Hematopoietic multipotent progenitor cell treated with erythropoietin and hydrocortisone succinate and interleukin-3 and kit ligand, for 15 days (in vitro differentiated cells): ENCODE results near the gene SLC25A28.

Experiments
- DNase-seq: peaks from one replicate; pipeline ENCODE4 v3.0.0-alpha.2; 2015; ENCODE audit warnings: low spot score

The SLC25A28 gene

DNA sequence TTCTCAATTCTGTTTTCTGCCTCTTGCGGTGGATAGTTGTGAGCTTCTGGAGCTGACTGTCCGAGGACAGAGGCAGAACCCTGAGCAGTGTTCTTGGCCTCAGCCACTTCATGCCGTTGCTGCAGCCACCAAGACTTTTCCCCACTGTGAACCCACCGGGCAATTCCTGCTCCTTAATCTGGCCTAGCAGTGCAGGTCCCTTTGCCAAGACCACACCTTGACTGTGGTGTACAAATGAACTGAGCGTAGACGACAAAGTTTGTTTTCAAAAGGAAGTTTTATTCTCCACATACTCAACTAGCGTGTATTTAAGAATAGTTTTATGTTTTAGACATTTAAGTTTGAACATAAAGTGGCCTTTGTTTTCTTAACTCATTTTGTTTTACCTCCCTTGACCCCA, 29.4 kb downstream of the SLC25A28 start:
- no peak for DNase-seq

GRCh38 chr10:99583687-99584086, 36.6 kb downstream of the SLC25A28 start:
- no peak for DNase-seq

GRCh38 chr10:99582255-99582770, 37.9 kb downstream of the SLC25A28 start:
- no peak for DNase-seq

DNA sequence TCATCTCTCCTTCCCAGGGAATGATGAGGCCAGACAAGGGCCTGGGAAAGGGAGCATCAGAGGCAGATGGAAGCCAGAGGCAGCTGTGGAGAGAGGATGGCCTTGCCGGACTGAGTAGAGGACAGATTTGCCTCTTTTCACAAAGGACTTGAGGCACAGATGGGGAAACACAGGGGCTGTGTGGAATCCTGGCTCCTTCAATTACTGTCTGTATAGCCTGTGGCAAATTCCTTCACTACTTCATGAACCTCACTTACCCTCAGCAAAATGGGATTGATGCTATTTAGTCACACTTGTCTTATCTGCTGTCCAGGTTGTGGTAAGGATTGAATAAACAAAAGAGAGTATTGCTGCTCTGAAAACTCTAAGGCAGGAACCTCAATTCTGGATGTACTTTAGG, 40.3 kb downstream of the SLC25A28 start:
- no peak for DNase-seq

DNA sequence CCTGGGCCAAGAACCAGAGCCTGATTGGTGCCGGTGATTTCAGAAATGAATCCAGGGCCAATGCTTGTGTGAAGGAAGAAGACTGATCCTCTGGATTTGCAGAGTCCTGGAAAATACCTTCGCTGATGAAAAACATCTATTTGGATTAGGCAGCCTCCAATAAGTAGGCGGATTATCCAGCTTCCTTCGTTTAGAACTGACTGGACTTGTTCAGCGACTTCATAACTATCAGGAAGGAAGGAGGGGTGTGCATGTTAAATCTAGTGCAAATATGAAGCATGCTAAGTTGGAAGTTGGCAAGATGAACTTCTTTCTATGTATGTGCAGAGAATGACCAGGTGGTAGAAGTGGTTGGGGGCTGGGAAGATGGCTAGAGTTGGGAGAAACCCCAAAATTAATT, 46.4 kb downstream of the SLC25A28 start:
- no peak for DNase-seq

GRCh38 chr10:99571816-99572215, 48.4 kb downstream of the SLC25A28 start:
- no peak for DNase-seq

GRCh38 chr10:99569961-99570360, 50.3 kb downstream of the SLC25A28 start:
- no peak for DNase-seq

- no peak for DNase-seq
Measured at GRCh38 chr10:99569253-99569939, 50.8 kb downstream of the SLC25A28 start.

DNA sequence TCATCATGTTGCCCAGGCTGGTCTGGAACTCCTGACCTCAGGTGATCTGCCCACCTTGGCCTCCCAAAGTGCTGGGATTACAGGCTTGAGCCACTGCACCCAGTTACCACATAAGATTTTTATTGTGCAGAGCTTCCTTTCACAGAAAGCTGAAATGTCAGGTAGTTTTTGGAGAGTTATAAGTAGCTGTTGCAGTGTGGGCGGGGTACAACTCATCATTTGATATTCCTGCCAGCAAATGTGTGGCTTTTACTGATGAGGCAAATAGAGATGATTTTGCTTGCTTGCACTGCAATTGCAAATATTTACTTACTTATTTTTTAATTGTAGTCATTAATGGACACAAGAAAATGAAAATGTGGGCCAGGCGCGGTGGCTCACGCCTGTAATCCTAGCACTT, 55.1 kb downstream of the SLC25A28 start:
- DNase-seq: no peak

GRCh38 chr10:99564361-99564760, 55.9 kb downstream of the SLC25A28 start:
- no peak for DNase-seq

- no peak for DNase-seq
Measured at GRCh38 chr10:99562631-99563030, 57.6 kb downstream of the SLC25A28 start.
